Endothelial cell of hepatic sinusoid (primary cell): ENCODE data around the gene KRTAP9-7.
"Not testable (repeated sequence)": the region's sequence is repeated elsewhere in the genome, so short reads cannot be mapped to it uniquely, and the experiment has no call there.

Experiments
- in situ Hi-C: cut with HindIII; loops from 2 replicates; pipeline ENCODE4 v1.10.0; 2017; ENCODE audit warnings: low sequenced_read_pairs

Gene KRTAP9-7

GRCh38 chr17:41275648-41276190 is at the start of gene KRTAP9-7:
Gene KRTAP9-7 (plus strand): TSS chr17:41275698. CDS start chr17:41275698, 0 bp downstream.
- in situ Hi-C loops, result not testable (repeated sequence)

GRCh38 chr17:41226051-41226450 is 49.4 kb upstream of the KRTAP9-7 start:
- in situ Hi-C loops, result no loop called here

- in situ Hi-C loops, result not testable (repeated sequence)
Observed at GRCh38 chr17:41226598-41227095, 48.9 kb upstream of the KRTAP9-7 start, which contains the start of gene KRTAP9-2. Gene KRTAP9-2 (plus strand): TSS chr17:41226648. CDS start chr17:41226655, 7 bp downstream.

GRCh38 chr17:41230094-41230493 is 45.4 kb upstream of the KRTAP9-7 start:
- in situ Hi-C loops, result no loop called here

- in situ Hi-C loops, result no loop called here
Observed at GRCh38 chr17:41231731-41232130, 43.8 kb upstream of the KRTAP9-7 start.

- in situ Hi-C loops, result not testable (repeated sequence)
Observed at GRCh38 chr17:41232399-41233105, 42.9 kb upstream of the KRTAP9-7 start, which contains the start of gene KRTAP9-3. Gene KRTAP9-3 (plus strand): TSS chr17:41232449. CDS start chr17:41232502, 53 bp downstream.

- in situ Hi-C loops, result not testable (repeated sequence)
Observed at GRCh38 chr17:41237116-41237515, 38.4 kb upstream of the KRTAP9-7 start.

- in situ Hi-C loops, result not testable (repeated sequence)
Observed at GRCh38 chr17:41237949-41238437, 37.5 kb upstream of the KRTAP9-7 start, which contains the start of gene KRTAP9-8. Gene KRTAP9-8 (plus strand): TSS chr17:41237999. CDS start chr17:41238052, 53 bp downstream.

GRCh38 chr17:41246995-41247787 is 28.3 kb upstream of the KRTAP9-7 start:
- in situ Hi-C loops, result not testable (repeated sequence)

- in situ Hi-C loops, result not testable (repeated sequence)
Observed at GRCh38 chr17:41249637-41250240, 25.8 kb upstream of the KRTAP9-7 start, which contains the start of gene KRTAP9-4. Gene KRTAP9-4 (plus strand): TSS chr17:41249687. CDS start chr17:41249721, 34 bp downstream.

GRCh38 chr17:41251261-41251660 is 24.2 kb upstream of the KRTAP9-7 start:
- in situ Hi-C loops, result no loop called here

- in situ Hi-C loops, result no loop called here
Observed at GRCh38 chr17:41254861-41255260, 20.6 kb upstream of the KRTAP9-7 start.

GRCh38 chr17:41255381-41256290 is 19.9 kb upstream of the KRTAP9-7 start, which contains the start of gene KRTAP9-9:
Gene KRTAP9-9 (plus strand): TSS chr17:41255384.
- in situ Hi-C loops, result not testable (repeated sequence)

GRCh38 chr17:41256291-41256685 is 19.2 kb upstream of the KRTAP9-7 start:
- in situ Hi-C loops, result no loop called here

- in situ Hi-C loops, result no loop called here
Observed at GRCh38 chr17:41258406-41258805, 17.1 kb upstream of the KRTAP9-7 start.

GRCh38 chr17:41263212-41263611 is 12.3 kb upstream of the KRTAP9-7 start:
- in situ Hi-C loops, result no loop called here

- in situ Hi-C loops, result no loop called here
Observed at GRCh38 chr17:41264599-41264998, 10.9 kb upstream of the KRTAP9-7 start.

GRCh38 chr17:41265078-41265477 is 10.4 kb upstream of the KRTAP9-7 start, which contains the start of gene KRTAP9-6:
Gene KRTAP9-6 (plus strand): TSS chr17:41265378. CDS start chr17:41265378, 0 bp downstream.
- in situ Hi-C loops, result no loop called here

- in situ Hi-C loops, result no loop called here
Observed at GRCh38 chr17:41267711-41268110, 7.8 kb upstream of the KRTAP9-7 start.
